Vagina (tissue), 2 donors: ENCODE data around the gene CHD9.

Experiments
- CTCF ChIP-seq, 3 experiments: fragments of 450-650 bp in 2 of 3; fragments of 200-600 bp in 1 of 3; sonication (generic) in 1 of 3; IDR thresholded peaks; one replicate each; pipeline ENCODE4 v1.5.1; 2017 to 2019; ENCODE audit warnings: antibody characterized with exemption in 3 of 3, mild to moderate bottlenecking in 2 of 3, moderate library complexity in 2 of 3
- POLR2A ChIP-seq, 2 donors: fragments of 450-650 bp; IDR thresholded peaks; one replicate each; pipeline ENCODE4 v1.6.1; 2017; ENCODE audit warnings: antibody characterized with exemption in 2 of 2, mild to moderate bottlenecking in 2 of 2, moderate library complexity in 2 of 2
- POLR2AphosphoS5 ChIP-seq, 2 donors: sonication (generic); formaldehyde crosslinking; IDR thresholded peaks; one replicate each; pipeline ENCODE4 v1.9.0; 2017; ENCODE audit warnings: antibody characterized with exemption in 2 of 2, mild to moderate bottlenecking in 2 of 2, low read depth in 1 of 2; ENCODE audit not compliant: insufficient read depth in 1 of 2

GRCh38 chr16:53234836-53235235 lies 180.0 kb downstream of the CHD9 start:
- TF ChIP-seq CTCF (IDR thresholded peaks at IDR 0.05) (no peak), POLR2AphosphoS5 (IDR thresholded peaks at IDR 0.05; ENCODE audit: insufficient read depth in 1 of 2, low read depth in 1 of 2) (no peak), POLR2A (IDR thresholded peaks at IDR 0.05) (no peak)
